HEK293 (cell line): ENCODE measurements around the gene KRTAP10-6.

Experiments used
- CTCF ChIA-PET: fragments of 350-600 bp; formaldehyde crosslinking; extraction: SDS; loops from one replicate; lab custom pipeline; 2021; ENCODE audit warnings: antibody characterized with exemption; lab: Yijun Ruan, JAX
- POLR2A ChIA-PET: fragments of 300-600 bp; formaldehyde crosslinking; extraction: SDS; loops from one replicate; lab custom pipeline; 2020; ENCODE audit warnings: antibody characterized with exemption, inconsistent platforms; lab: Yijun Ruan, JAX
- H3K27ac ChIP-seq: fragments of 200-500 bp; sonication (Bioruptor generic); 2 replicates; pipeline ENCODE4 v1.5.1; 2014; ENCODE audit warnings: low read depth, low read length, control low read depth, inconsistent platforms; ENCODE audit errors: extremely low read depth
- H3K36me3 ChIP-seq, 2 experiments: fragments of 200-500 bp in 1 of 2; sonication (Bioruptor generic) in 1 of 2; 1 replicate in 1 of 2; 2 replicates in 1 of 2; pipeline ENCODE4 v1.5.1; 2014 to 2017; ENCODE audit warnings: inconsistent platforms in 2 of 2, low read length in 2 of 2; ENCODE audit not compliant: control insufficient read depth in 2 of 2, insufficient read depth in 1 of 2
- H3K4me1 ChIP-seq: fragments of 200-500 bp; sonication (Bioruptor generic); 2 replicates; pipeline ENCODE4 v1.5.1; 2014; ENCODE audit warnings: mild to moderate bottlenecking, low read length, inconsistent platforms; ENCODE audit not compliant: control insufficient read depth, insufficient read depth
- H3K4me3 ChIP-seq: 2 replicates; pipeline ENCODE4 v1.5.1; 2011; ENCODE audit warnings: low read depth, mild to moderate bottlenecking, control low read depth, low read length, moderate library complexity
- H3K9me3 ChIP-seq: fragments of 200-500 bp; sonication (Bioruptor generic); 2 replicates; pipeline ENCODE4 v1.5.1; 2014; ENCODE audit warnings: low read depth, low read length, inconsistent platforms; ENCODE audit not compliant: control insufficient read depth, insufficient read depth
- GFI1B ChIP-seq: fragments of 450-650 bp; formaldehyde crosslinking; IDR thresholded peaks from 2 replicates; pipeline ENCODE4 v1.5.1; 2016; ENCODE audit warnings: missing biosample characterization, missing genetic modification characterization
- HOXC10 ChIP-seq: sonication (generic); formaldehyde crosslinking; IDR thresholded peaks from 2 replicates; pipeline ENCODE4 v1.8.1; 2023; ENCODE audit warnings: mild to moderate bottlenecking, missing genetic modification reagents
- KLF1 ChIP-seq: fragments of 450-650 bp; formaldehyde crosslinking; IDR thresholded peaks from 2 replicates; pipeline ENCODE4 v1.5.1; 2016; ENCODE audit warnings: missing biosample characterization, missing genetic modification characterization
- OVOL3 ChIP-seq: fragments of 450-650 bp; formaldehyde crosslinking; IDR thresholded peaks from 2 replicates; pipeline ENCODE4 v1.5.1; 2016; ENCODE audit warnings: missing biosample characterization, missing genetic modification characterization
- SP7 ChIP-seq: fragments of 450-650 bp; formaldehyde crosslinking; IDR thresholded peaks from 2 replicates; pipeline ENCODE4 v1.5.1; 2016; ENCODE audit warnings: missing biosample characterization, missing genetic modification characterization
- ZFP69B ChIP-seq: fragments of 450-650 bp; formaldehyde crosslinking; IDR thresholded peaks from 2 replicates; pipeline ENCODE4 v1.5.1; 2016; ENCODE audit warnings: missing biosample characterization, missing genetic modification characterization
- ZIC2 ChIP-seq: fragments of 450-650 bp; formaldehyde crosslinking; IDR thresholded peaks from 2 replicates; pipeline ENCODE4 v1.5.1; 2016; ENCODE audit warnings: missing biosample characterization, missing genetic modification characterization
- ZNF211 ChIP-seq: fragments of 450-650 bp; formaldehyde crosslinking; IDR thresholded peaks from 2 replicates; pipeline ENCODE4 v1.5.1; 2016; ENCODE audit warnings: low read depth, missing biosample characterization, missing genetic modification characterization
- ZNF324 ChIP-seq: fragments of 450-650 bp; formaldehyde crosslinking; IDR thresholded peaks from 2 replicates; pipeline ENCODE4 v1.5.1; 2016; ENCODE audit warnings: missing biosample characterization, missing genetic modification characterization
- ZNF37A ChIP-seq: fragments of 450-650 bp; IDR thresholded peaks from 2 replicates; pipeline ENCODE4 v1.5.1; 2018; ENCODE audit warnings: missing biosample characterization, missing genetic modification characterization
- ZNF423 ChIP-seq: fragments of 450-650 bp; formaldehyde crosslinking; IDR thresholded peaks from 2 replicates; pipeline ENCODE4 v1.5.1; 2016; ENCODE audit warnings: missing biosample characterization, missing genetic modification characterization
- ZNF510 ChIP-seq: fragments of 450-650 bp; formaldehyde crosslinking; IDR thresholded peaks from 2 replicates; pipeline ENCODE4 v1.5.1; 2018; ENCODE audit warnings: mild to moderate bottlenecking, missing genetic modification characterization, missing biosample characterization; ENCODE audit not compliant: insufficient replicate concordance
- ZNF596 ChIP-seq: fragments of 450-650 bp; IDR thresholded peaks from 2 replicates; pipeline ENCODE4 v1.5.0; 2018; ENCODE audit warnings: missing biosample characterization, mild to moderate bottlenecking, missing genetic modification characterization, moderate library complexity
- ZNF701 ChIP-seq: fragments of 450-650 bp; formaldehyde crosslinking; IDR thresholded peaks from 2 replicates; pipeline ENCODE4 v1.5.1; 2016; ENCODE audit warnings: missing biosample characterization, missing genetic modification characterization
- ZSCAN23 ChIP-seq: fragments of 450-650 bp; formaldehyde crosslinking; IDR thresholded peaks from 2 replicates; pipeline ENCODE4 v1.5.1; 2016; ENCODE audit warnings: missing biosample characterization, missing genetic modification characterization
- TF ChIP-seq, protein P1 (sequence below): fragments of 450-650 bp; formaldehyde crosslinking; IDR thresholded peaks from 2 replicates; pipeline ENCODE4 v1.5.1; 2016; ENCODE audit warnings: missing biosample characterization, missing genetic modification characterization
- TF ChIP-seq, protein P2 (sequence below): fragments of 450-650 bp; formaldehyde crosslinking; IDR thresholded peaks from 2 replicates; pipeline ENCODE4; 2016; ENCODE audit warnings: missing biosample characterization, missing genetic modification characterization
- TF ChIP-seq, protein P3 (sequence below): fragments of 450-650 bp; IDR thresholded peaks from 2 replicates; pipeline ENCODE4 v1.5.1; 2018; ENCODE audit warnings: missing biosample characterization, missing genetic modification characterization

KRTAP10-6 gene

DNA sequence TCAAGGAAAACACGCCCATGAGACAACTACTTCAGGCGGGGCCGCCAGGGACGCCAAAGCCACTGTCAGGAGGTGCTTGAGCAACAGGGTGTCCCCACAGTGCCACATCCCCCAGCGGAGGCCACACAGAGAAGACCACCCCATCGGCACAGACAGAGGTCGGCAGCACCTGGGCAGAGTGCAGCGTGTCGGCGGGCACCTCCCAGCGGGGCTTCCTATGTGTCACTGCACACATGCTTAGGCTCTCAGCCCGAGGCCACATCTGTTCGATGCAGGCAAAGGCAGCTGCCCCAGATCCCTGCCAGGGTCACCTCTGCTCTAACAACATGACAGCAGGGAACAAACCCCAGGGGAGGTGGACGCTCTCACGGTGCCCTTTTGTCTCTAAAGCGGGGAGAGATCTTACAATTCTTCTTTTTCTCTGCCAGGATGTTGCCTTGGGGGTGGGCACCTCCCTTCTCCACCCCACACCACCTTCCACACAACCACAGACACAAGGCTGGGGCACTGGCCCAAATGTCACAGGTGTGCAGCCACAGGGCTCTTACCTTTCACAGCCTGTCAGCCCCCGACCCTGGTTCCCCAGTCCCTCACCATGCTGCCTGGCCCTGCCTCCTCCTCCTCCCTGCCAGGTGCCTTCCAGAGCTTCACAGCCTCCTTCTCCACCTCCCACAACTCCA lies 23.7 kb upstream of the KRTAP10-6 start:
- no peaks in the 10 kb centered on the region for H3K4me1 ChIP-seq
- TF ChIP-seq ZSCAN23 (tag by site-specific recombination) (no peak), ZIC2 (tag by site-specific recombination) (peak; percentile 88)
- H3K27ac ChIP-seq = no peak overlapping the region
- H3K9me3 ChIP-seq = no peaks in the 10 kb centered on the region
- ChIA-PET CTCF (interaction anchor here (1.1 kb wide), 1 partner anchor 105 kb away, joined by 6 read pairs; no protein-coding TSS in a partner anchor), POLR2A (no interaction called here)
- no peaks in the 10 kb centered on the region for H3K36me3 ChIP-seq
- H3K4me3 ChIP-seq = no peak overlapping the region

DNA sequence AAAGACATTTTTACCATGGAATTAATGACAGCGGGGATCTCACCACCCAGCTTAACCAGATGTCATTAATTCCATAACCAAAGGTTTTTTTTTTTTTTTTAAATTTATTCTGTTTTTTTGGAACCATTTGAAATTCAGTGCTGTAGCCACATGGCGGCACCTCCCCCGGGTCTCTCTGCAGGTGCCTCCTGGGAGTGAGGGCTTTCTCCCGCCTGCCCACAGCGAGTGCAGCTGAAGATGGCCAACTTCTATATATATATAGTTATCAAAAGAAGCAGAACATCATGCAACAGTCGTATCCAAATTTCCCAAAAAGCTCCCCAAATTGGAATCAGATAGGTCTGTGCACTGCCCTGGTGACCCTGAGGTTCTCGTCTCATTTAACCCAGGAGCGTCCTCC lies 23.2 kb upstream of the KRTAP10-6 start:
- H3K27ac ChIP-seq = no peak overlapping the region
- ChIA-PET CTCF (interaction anchor here (1.1 kb wide), 1 partner anchor 105 kb away, joined by 6 read pairs; no protein-coding TSS in a partner anchor), POLR2A (no interaction called here)
- no peaks in the 10 kb centered on the region for H3K9me3 ChIP-seq
- no peaks in the 10 kb centered on the region for H3K36me3 ChIP-seq
- H3K4me3 ChIP-seq = no peak overlapping the region
- no peaks in the 10 kb centered on the region for H3K4me1 ChIP-seq
- no peak for TF ChIP-seq KLF1 (tag by site-specific recombination)
- TF ChIP-seq ZNF510 (tag by site-specific recombination) = no peak
- no peak for TF ChIP-seq ZNF324 (tag by site-specific recombination)
- TF ChIP-seq ZNF423 = no peak
- no peak for TF ChIP-seq GFI1B (tag by site-specific recombination)
- TF ChIP-seq, protein P1, sequence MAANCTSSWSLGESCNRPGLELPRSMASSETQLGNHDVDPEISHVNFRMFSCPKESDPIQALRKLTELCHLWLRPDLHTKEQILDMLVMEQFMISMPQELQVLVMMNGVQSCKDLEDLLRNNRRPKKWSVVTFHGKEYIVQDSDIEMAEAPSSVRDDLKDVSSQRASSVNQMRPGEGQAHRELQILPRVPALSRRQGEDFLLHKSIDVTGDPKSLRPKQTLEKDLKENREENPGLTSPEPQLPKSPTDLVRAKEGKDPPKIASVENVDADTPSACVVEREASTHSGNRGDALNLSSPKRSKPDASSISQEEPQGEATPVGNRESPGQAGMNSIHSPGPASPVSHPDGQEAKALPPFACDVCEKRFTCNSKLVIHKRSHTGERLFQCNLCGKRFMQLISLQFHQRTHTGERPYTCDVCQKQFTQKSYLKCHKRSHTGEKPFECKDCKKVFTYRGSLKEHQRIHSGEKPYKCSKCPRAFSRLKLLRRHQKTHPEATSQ (tag by site-specific recombination) = no peak
- TF ChIP-seq, all 188 proteins: peak for 0

DNA sequence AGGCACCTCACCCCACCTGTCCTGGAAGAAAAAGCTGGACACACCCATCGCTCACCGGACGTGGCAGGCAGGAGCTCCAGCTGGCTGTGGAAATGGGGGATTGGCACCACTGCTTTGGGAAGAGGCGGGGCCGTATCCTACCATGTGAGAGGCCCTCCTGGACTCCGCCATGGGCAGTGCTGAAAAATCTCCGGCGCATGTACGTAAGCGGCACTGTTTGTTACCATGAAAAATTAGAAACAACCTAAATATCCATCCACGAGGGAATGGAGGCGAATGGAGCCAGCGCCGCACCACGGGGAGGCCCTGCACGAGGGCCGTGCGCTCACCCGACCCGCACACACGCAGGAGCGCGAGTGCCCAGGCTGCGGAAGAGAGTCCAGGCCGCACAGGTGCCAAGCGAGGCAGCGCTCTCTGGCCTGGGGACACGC lies 22.7 kb upstream of the KRTAP10-6 start:
- CTCF ChIA-PET = interaction anchor here (0.7 to 1.1 kb wide), 2 partner anchors 62 to 104 kb away, joined by 3 to 6 read pairs; no protein-coding TSS in a partner anchor
- Histone ChIP-seq H3K9me3 (no peaks in the 10 kb centered on the region), H3K4me1 (no peaks in the 10 kb centered on the region), H3K36me3 (no peaks in the 10 kb centered on the region), H3K4me3 (no peak overlapping the region), H3K27ac (no peak overlapping the region)
- POLR2A ChIA-PET = no interaction called here
- TF ChIP-seq SP7 (tag by site-specific recombination) (no peak), ZSCAN23 (tag by site-specific recombination) (no peak), ZFP69B (no peak), HOXC10 (CRISPR knock-in tag) (no peak), ZNF37A (tag by site-specific recombination) (no peak), ZNF596 (tag by site-specific recombination) (no peak), OVOL3 (tag by site-specific recombination) (no peak)
- TF ChIP-seq, protein P2, sequence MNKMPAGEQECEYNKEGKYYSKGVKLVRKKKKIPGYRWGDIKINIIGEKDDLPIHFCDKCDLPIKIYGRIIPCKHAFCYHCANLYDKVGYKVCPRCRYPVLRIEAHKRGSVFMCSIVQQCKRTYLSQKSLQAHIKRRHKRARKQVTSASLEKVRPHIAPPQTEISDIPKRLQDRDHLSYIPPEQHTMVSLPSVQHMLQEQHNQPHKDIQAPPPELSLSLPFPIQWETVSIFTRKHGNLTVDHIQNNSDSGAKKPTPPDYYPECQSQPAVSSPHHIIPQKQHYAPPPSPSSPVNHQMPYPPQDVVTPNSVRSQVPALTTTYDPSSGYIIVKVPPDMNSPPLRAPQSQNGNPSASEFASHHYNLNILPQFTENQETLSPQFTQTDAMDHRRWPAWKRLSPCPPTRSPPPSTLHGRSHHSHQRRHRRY (tag by site-specific recombination) = no peak

DNA sequence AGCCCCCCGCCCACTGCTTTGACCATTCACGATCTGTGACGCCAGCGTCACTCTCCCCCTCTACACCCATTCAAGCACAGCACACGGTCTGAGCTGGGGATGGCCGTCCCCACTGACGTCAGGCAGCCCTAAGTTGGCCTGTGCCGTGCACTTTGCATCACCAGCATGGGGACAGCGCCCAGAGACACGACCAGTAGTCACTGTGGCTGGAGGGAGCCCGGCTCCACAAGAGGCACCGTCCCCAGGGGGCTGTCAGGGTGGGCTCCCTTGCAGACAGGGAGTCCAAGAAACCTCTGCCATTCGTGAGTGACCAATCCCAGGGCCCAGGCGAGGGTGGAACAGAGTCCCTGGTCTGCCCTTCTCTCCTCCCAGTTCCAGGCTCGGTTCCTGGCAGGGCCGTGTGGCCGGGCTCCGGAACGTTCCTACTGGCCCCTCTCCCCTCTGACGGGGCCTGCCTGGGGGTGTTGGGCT lies 21.9 kb upstream of the KRTAP10-6 start:
- Histone ChIP-seq H3K36me3 (no peaks in the 10 kb centered on the region), H3K4me3 (no peak overlapping the region), H3K27ac (no peak overlapping the region), H3K9me3 (no peaks in the 10 kb centered on the region), H3K4me1 (no peaks in the 10 kb centered on the region)
- TF ChIP-seq ZNF37A (tag by site-specific recombination) (no peak), ZNF211 (tag by site-specific recombination) (no peak), ZNF701 (tag by site-specific recombination) (no peak)
- TF ChIP-seq, protein P3, sequence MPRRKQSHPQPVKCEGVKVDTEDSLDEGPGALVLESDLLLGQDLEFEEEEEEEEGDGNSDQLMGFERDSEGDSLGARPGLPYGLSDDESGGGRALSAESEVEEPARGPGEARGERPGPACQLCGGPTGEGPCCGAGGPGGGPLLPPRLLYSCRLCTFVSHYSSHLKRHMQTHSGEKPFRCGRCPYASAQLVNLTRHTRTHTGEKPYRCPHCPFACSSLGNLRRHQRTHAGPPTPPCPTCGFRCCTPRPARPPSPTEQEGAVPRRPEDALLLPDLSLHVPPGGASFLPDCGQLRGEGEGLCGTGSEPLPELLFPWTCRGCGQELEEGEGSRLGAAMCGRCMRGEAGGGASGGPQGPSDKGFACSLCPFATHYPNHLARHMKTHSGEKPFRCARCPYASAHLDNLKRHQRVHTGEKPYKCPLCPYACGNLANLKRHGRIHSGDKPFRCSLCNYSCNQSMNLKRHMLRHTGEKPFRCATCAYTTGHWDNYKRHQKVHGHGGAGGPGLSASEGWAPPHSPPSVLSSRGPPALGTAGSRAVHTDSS (tag by site-specific recombination) = no peak
- CTCF ChIA-PET = no interaction called here
- POLR2A ChIA-PET = no interaction called here
